GM18511 (cell line): ENCODE results near the gene DAAM2.

Experiments
- ATAC-seq: cut with Tn5 transposase; IDR thresholded peaks from one replicate; pipeline ENCODE4 v1.9.1; 2021; ENCODE audit warnings: mild to moderate bottlenecking, moderate library complexity; ENCODE audit not compliant: unreplicated experiment

Gene DAAM2

GRCh38 chr6:39791850-39792539, at the start of gene DAAM2:
TSS of gene DAAM2 (plus strand) at chr6:39792376. CDS start at chr6:39856303, 63,927 bp downstream.
- ATAC-seq = no peak

GRCh38 chr6:39746795-39747194, 45.4 kb upstream of the DAAM2 start:
- ATAC-seq = no peak

- ATAC-seq = peak; percentile 68
Observed at GRCh38 chr6:39752835-39753724, 39.1 kb upstream of the DAAM2 start.

GRCh38 chr6:39753725-39754045, 38.5 kb upstream of the DAAM2 start:
- no peak for ATAC-seq

- no peak for ATAC-seq
Observed at GRCh38 chr6:39754514-39755115, 37.6 kb upstream of the DAAM2 start.

GRCh38 chr6:39755231-39755630, 36.9 kb upstream of the DAAM2 start:
- ATAC-seq = no peak

GRCh38 chr6:39756582-39756981, 35.6 kb upstream of the DAAM2 start:
- ATAC-seq = no peak

GRCh38 chr6:39758905-39759605, 33.1 kb upstream of the DAAM2 start:
- no peak for ATAC-seq

- ATAC-seq = no peak
Observed at GRCh38 chr6:39760226-39760952, 31.8 kb upstream of the DAAM2 start.

GRCh38 chr6:39765508-39766065, 26.6 kb upstream of the DAAM2 start:
- no peak for ATAC-seq

- ATAC-seq = no peak
Observed at GRCh38 chr6:39769012-39769411, 23.2 kb upstream of the DAAM2 start.

- ATAC-seq = no peak
Observed at GRCh38 chr6:39770446-39770845, 21.7 kb upstream of the DAAM2 start.

- ATAC-seq = no peak
Observed at GRCh38 chr6:39772559-39773273, 19.5 kb upstream of the DAAM2 start.

GRCh38 chr6:39773782-39774181, 18.4 kb upstream of the DAAM2 start:
- no peak for ATAC-seq

- ATAC-seq = no peak
Observed at GRCh38 chr6:39776581-39776980, 15.6 kb upstream of the DAAM2 start.

- ATAC-seq = no peak
Observed at GRCh38 chr6:39777218-39777617, 15.0 kb upstream of the DAAM2 start.

- ATAC-seq = no peak
Observed at GRCh38 chr6:39777661-39778060, 14.5 kb upstream of the DAAM2 start.

- no peak for ATAC-seq
Observed at GRCh38 chr6:39778581-39779255, 13.5 kb upstream of the DAAM2 start.

- no peak for ATAC-seq
Observed at GRCh38 chr6:39785281-39785680, 6.9 kb upstream of the DAAM2 start.
